ENCODE data around the gene AHDC1. TPM values are rescaled to one million over a fixed set of nuclear protein-coding genes. Genes with fewer than 3 reads are reported as not detected.

The AHDC1 gene
- total and polyA plus RNA-seq, 2 donors (not counting 3 experiments of a cell fraction or from before 2014, with no cell fraction given) = 7.0 to 32.1 TPM

- no peak overlapping the region for H3K9ac ChIP-seq (replicated peaks; ENCODE audit: extremely low read depth, insufficient read depth, low read length)
- H3K9me3 ChIP-seq (replicated peaks; ENCODE audit: control insufficient read depth, insufficient read depth, low read length) = no peaks in the 10 kb centered on the region
- no peak overlapping the region for H3K4me2 ChIP-seq (ENCODE audit: insufficient read depth, low read length)
- no peak for TF ChIP-seq POLR2AphosphoS5 (IDR thresholded peaks at IDR 0.05; ENCODE audit: insufficient read depth, low read depth, low read length)
- no peak for TF ChIP-seq FOS (IDR thresholded peaks at IDR 0.05; ENCODE audit: borderline replicate concordance, insufficient read depth, low read length)
- no peak for TF ChIP-seq EZH2 (IDR thresholded peaks at IDR 0.05; ENCODE audit: borderline replicate concordance, low read depth, low read length, severe bottlenecking)
- no peak for TF ChIP-seq JUN (IDR thresholded peaks at IDR 0.05; ENCODE audit: borderline replicate concordance, insufficient read depth, insufficient read length, low read depth)
- no peak for TF ChIP-seq GATA2 (IDR thresholded peaks at IDR 0.05; ENCODE audit: insufficient read depth, insufficient read length, low read depth, low read length)
- TF ChIP-seq CTCF (IDR thresholded peaks at IDR 0.05; ENCODE audit: extremely low read depth in 1 of 2, insufficient read depth in 1 of 2, low read depth in 1 of 2, low read length in 2 of 2) = no peak
- TF ChIP-seq POLR2A (IDR thresholded peaks at IDR 0.05; ENCODE audit: low read depth, low read length) = no peak
- no peak for TF ChIP-seq MYC (IDR thresholded peaks at IDR 0.05; ENCODE audit: low read depth, low read length)
- TF ChIP-seq MAX (IDR thresholded peaks at IDR 0.05; ENCODE audit: insufficient read depth, insufficient read length) = no peak
- H3K79me2 ChIP-seq (ENCODE audit: control insufficient read depth, insufficient read depth, low read length) = no peaks in the 10 kb centered on the region
- H3K27me3 ChIP-seq (ENCODE audit: control insufficient read depth in 2 of 2, insufficient read depth in 2 of 2, low read length in 2 of 2) = no peaks in the 10 kb centered on the region
- FAIRE-seq = no peak
- no peak overlapping the region for H2AFZ ChIP-seq (ENCODE audit: low read depth, low read length)
- dilution Hi-C loops (cut with MboI; ENCODE audit: extremely low pct_ligation_motif_present, low sequenced_read_pairs) = no loop called here
- CTCF ChIA-PET = interaction anchor here (4.2 to 15.8 kb wide), 2 partner anchors 11 to 47 kb away, joined by 19 to 306 read pairs; no protein-coding TSS in a partner anchor
- no peaks in the 10 kb centered on the region for H4K20me1 ChIP-seq (replicated peaks; ENCODE audit: control insufficient read depth, extremely low read depth, insufficient read depth, low read length)
- H3K27ac ChIP-seq (ENCODE audit: insufficient read depth, low read depth, low read length) = no peak overlapping the region
- POLR2A ChIA-PET = no interaction called here
- no peaks in the 10 kb centered on the region for H3K9me1 ChIP-seq (replicated peaks; ENCODE audit: control insufficient read depth, extremely low read depth, insufficient read depth, low read length)
- peaks cover 30% of the 10 kb centered on the region for H3K4me1 ChIP-seq (ENCODE audit: control insufficient read depth, extremely low read depth, insufficient read depth, low read length)
- intact Hi-C loops (cut with micrococcal nuclease) = no loop called here
- no peak overlapping the region for H3K4me3 ChIP-seq (replicated peaks in 1 of 3; ENCODE audit: insufficient read depth in 1 of 3, low read depth in 1 of 3, low read length in 3 of 3)
- H3K36me3 ChIP-seq (ENCODE audit: control insufficient read depth in 2 of 2, extremely low read depth in 1 of 2, insufficient read depth in 2 of 2, low read length in 2 of 2) = no peaks in the 10 kb centered on the region
- DNase-seq (ENCODE audit: low read depth, low spot score) = no peak
- no TSS peak for BruUV-seq (replicated peaks)
Measured at GRCh38 chr1:27617420-27617819, 13.5 kb upstream of the AHDC1 start.
